Measurements from ENCODE around the gene ADGRE3.

DNA sequence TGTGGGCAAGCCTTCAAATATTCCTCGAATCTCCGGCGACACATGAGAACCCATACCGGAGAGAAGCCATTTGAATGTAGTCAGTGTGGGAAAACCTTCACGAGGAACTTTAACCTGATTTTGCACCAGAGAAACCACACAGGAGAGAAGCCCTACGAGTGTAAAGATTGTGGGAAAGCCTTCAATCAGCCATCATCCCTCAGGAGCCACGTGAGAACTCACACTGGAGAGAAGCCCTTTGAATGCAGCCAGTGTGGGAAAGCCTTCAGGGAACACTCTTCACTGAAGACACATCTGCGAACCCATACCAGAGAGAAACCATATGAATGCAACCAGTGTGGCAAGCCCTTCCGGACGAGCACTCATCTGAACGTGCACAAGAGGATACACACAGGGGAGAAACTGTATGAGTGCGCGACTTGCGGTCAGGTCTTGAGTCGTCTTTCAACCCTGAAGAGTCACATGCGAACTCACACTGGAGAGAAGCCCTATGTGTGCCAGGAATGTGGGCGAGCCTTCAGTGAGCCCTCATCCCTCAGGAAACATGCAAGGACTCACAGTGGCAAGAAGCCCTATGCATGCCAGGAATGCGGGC lies 44.0 kb upstream of the ADGRE3 start:
- no peak for TF ChIP-seq ZNF354C (tag by site-specific recombination; IDR thresholded peaks at IDR 0.05; ENCODE audit: borderline replicate concordance, low read depth)
- TF ChIP-seq, protein P1, sequence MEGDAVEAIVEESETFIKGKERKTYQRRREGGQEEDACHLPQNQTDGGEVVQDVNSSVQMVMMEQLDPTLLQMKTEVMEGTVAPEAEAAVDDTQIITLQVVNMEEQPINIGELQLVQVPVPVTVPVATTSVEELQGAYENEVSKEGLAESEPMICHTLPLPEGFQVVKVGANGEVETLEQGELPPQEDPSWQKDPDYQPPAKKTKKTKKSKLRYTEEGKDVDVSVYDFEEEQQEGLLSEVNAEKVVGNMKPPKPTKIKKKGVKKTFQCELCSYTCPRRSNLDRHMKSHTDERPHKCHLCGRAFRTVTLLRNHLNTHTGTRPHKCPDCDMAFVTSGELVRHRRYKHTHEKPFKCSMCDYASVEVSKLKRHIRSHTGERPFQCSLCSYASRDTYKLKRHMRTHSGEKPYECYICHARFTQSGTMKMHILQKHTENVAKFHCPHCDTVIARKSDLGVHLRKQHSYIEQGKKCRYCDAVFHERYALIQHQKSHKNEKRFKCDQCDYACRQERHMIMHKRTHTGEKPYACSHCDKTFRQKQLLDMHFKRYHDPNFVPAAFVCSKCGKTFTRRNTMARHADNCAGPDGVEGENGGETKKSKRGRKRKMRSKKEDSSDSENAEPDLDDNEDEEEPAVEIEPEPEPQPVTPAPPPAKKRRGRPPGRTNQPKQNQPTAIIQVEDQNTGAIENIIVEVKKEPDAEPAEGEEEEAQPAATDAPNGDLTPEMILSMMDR (tag by site-specific recombination; IDR thresholded peaks at IDR 0.05): no peak
- TF ChIP-seq YY1 (tag by site-specific recombination; IDR thresholded peaks at IDR 0.05): no peak
- TF ChIP-seq, protein P2, sequence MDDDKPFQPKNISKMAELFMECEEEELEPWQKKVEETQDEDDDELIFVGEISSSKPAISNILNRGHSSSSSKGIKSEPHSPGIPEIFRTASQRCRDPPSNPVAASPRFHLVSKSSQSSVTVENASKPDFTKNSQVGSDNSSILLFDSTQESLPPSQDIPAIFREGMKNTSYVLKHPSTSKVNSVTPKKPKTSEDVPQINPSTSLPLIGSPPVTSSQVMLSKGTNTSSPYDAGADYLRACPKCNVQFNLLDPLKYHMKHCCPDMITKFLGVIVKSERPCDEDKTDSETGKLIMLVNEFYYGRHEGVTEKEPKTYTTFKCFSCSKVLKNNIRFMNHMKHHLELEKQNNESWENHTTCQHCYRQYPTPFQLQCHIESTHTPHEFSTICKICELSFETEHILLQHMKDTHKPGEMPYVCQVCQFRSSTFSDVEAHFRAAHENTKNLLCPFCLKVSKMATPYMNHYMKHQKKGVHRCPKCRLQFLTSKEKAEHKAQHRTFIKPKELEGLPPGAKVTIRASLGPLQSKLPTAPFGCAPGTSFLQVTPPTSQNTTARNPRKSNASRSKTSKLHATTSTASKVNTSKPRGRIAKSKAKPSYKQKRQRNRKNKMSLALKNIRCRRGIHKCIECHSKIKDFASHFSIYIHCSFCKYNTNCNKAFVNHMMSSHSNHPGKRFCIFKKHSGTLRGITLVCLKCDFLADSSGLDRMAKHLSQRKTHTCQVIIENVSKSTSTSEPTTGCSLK (tag by site-specific recombination; IDR thresholded peaks at IDR 0.05): no peak
- TF ChIP-seq ZNF155 (tag by site-specific recombination; IDR thresholded peaks at IDR 0.05): no peak
- TF ChIP-seq ZNF114 (tag by site-specific recombination; IDR thresholded peaks at IDR 0.05): no peak
- no peak for TF ChIP-seq GLIS2 (tag by site-specific recombination; IDR thresholded peaks at IDR 0.05)
- no peak for TF ChIP-seq ZNF776 (tag by site-specific recombination; IDR thresholded peaks at IDR 0.05; ENCODE audit: borderline replicate concordance)
- no peak for TF ChIP-seq ZNF558 (tag by site-specific recombination; IDR thresholded peaks at IDR 0.05)
- no peak for TF ChIP-seq ZNF121 (tag by site-specific recombination; IDR thresholded peaks at IDR 0.05)
- TF ChIP-seq, protein P3, sequence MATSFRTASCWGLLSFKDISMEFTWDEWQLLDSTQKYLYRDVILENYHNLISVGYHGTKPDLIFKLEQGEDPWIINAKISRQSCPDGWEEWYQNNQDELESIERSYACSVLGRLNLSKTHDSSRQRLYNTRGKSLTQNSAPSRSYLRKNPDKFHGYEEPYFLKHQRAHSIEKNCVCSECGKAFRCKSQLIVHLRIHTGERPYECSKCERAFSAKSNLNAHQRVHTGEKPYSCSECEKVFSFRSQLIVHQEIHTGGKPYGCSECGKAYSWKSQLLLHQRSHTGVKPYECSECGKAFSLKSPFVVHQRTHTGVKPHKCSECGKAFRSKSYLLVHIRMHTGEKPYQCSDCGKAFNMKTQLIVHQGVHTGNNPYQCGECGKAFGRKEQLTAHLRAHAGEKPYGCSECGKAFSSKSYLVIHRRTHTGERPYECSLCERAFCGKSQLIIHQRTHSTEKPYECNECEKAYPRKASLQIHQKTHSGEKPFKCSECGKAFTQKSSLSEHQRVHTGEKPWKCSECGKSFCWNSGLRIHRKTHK (tag by site-specific recombination; IDR thresholded peaks at IDR 0.05): no peak
- no peak; the same call in 1 of the 2 replicates for TF ChIP-seq TRIM28 (IDR thresholded peaks at IDR 0.05; ENCODE audit: borderline replicate concordance, low read length)
